MM.1S (cell line): ENCODE data around the gene NSD2.
"Not testable (repeated sequence)": the region's sequence is repeated elsewhere in the genome, so short reads cannot be mapped to it uniquely, and the experiment has no call there.

ENCODE experiments used
- DNase-seq: peaks from one replicate; pipeline ENCODE4 v3.0.0-alpha.2; 2015
- H2AFZ ChIP-seq: fragments of 300-600 bp; sonication (generic); 2 replicates; pipeline ENCODE4 v1.6.0; 2016; ENCODE audit warnings: antibody characterized with exemption, low read length
- H3F3A ChIP-seq: fragments of 300-600 bp; sonication (generic); 2 replicates; pipeline ENCODE4 v1.6.1; 2016; ENCODE audit warnings: mild to moderate bottlenecking, antibody characterized with exemption, low read length, moderate library complexity, mixed read lengths; ENCODE audit not compliant: insufficient read depth
- H3K27ac ChIP-seq: fragments of 300-600 bp; sonication (generic); 2 replicates; pipeline ENCODE4 v1.5.1; 2016; ENCODE audit warnings: mild to moderate bottlenecking, low read length
- H3K27me3 ChIP-seq: fragments of 300-600 bp; sonication (generic); replicated peaks from 2 replicates; pipeline ENCODE4 v1.6.0; 2016; ENCODE audit warnings: low read length; ENCODE audit not compliant: insufficient read depth
- H3K36me3 ChIP-seq: fragments of 300-600 bp; sonication (generic); replicated peaks from 2 replicates; pipeline ENCODE4 v1.6.1; 2016; ENCODE audit warnings: mild to moderate bottlenecking, low read length, mixed read lengths; ENCODE audit not compliant: insufficient read depth
- H3K4me1 ChIP-seq: fragments of 300-600 bp; sonication (generic); 2 replicates; pipeline ENCODE4 v1.6.1; 2016; ENCODE audit warnings: low read length, mixed read lengths
- H3K4me2 ChIP-seq: fragments of 300-600 bp; sonication (generic); 2 replicates; pipeline ENCODE4 v1.6.0; 2016; ENCODE audit warnings: low read depth, low read length
- H3K4me3 ChIP-seq: fragments of 300-600 bp; sonication (generic); 2 replicates; pipeline ENCODE4 v1.5.1; 2016; ENCODE audit warnings: low read length, mixed read lengths
- H3K79me2 ChIP-seq: fragments of 300-600 bp; sonication (generic); 2 replicates; pipeline ENCODE4 v1.6.1; 2016; ENCODE audit warnings: mixed run types, low read length, mixed read lengths
- H3K9ac ChIP-seq: fragments of 300-600 bp; sonication (generic); 2 replicates; pipeline ENCODE4 v1.6.1; 2016; ENCODE audit warnings: low read length, mixed read lengths
- H3K9me2 ChIP-seq: fragments of 300-600 bp; sonication (generic); replicated peaks from 2 replicates; pipeline ENCODE4 v1.6.1; 2016; ENCODE audit warnings: mild to moderate bottlenecking, low read length, mixed read lengths; ENCODE audit not compliant: insufficient read depth
- H3K9me3 ChIP-seq: fragments of 300-600 bp; sonication (generic); replicated peaks from 2 replicates; pipeline ENCODE4 v1.6.1; 2016; ENCODE audit warnings: mild to moderate bottlenecking, low read length, mixed read lengths; ENCODE audit not compliant: insufficient read depth
- H4K20me1 ChIP-seq: fragments of 300-600 bp; sonication (generic); 2 replicates; pipeline ENCODE4 v1.6.1; 2016; ENCODE audit warnings: mild to moderate bottlenecking, low read length, moderate library complexity, mixed read lengths; ENCODE audit not compliant: insufficient read depth
- EZH2 ChIP-seq: fragments of 300-600 bp; sonication (generic); optimal IDR thresholded peaks from 2 replicates; pipeline ENCODE3; 2017; ENCODE audit warnings: low read depth, mild to moderate bottlenecking, antibody characterized with exemption, low read length, mixed read lengths
- EZH2phosphoT487 ChIP-seq: fragments of 300-600 bp; sonication (generic); IDR thresholded peaks from 2 replicates; pipeline ENCODE4 v1.6.1; 2018; ENCODE audit warnings: antibody characterized with exemption, low read length
- TF ChIP-seq, protein P1 (sequence below): fragments of 300-600 bp; sonication (generic); IDR thresholded peaks from 2 replicates; pipeline ENCODE4 v1.5.1; 2016; ENCODE audit warnings: antibody characterized with exemption, low read length, mixed read lengths

NSD2 gene

DNA sequence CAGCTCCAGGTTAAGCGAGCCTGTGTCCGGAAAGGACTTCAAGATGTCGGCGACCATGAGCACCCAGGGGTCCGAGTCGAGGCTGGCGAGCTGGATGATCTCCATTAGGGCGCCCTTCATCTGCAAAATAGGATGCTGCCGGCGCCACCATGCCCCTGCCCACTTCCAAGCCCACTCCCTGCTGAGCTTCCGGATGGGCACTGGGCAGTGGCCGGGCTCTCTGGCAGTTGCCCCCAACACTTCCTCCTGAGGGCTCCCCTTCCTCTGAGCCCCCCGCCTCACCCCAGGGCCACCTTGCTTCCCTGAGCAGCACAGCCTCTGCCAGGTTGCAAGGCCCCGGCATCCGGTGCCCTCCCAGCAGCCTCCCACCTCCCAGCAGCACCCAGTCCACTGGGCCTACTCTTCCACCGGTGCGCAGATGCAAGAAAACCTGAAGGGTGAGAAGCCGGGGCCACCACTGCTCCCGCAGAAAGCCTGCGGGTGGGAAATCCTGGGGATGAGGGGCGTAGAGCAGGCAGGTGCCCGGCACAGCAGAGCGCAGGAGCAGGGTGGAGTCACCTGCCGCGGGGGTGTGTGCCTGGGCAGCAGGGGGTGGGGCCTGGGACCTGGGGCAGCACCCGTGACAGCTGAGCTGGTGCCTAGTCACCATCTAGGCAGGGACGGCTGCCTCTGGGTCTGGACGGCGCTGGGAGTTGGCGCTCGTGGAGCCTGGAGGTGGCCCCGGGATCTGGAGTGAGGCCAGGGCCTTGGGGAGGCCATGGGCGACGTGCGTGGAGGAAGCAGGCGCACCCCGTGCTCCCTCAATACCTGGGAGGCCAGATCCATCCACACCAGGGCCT, 120.6 kb downstream of the NSD2 start:
- Histone ChIP-seq H3K27me3 (no peaks in the 10 kb centered on the region), H3K4me2 (no peak overlapping the region), H4K20me1 (no peaks in the 10 kb centered on the region), H3K4me1 (no peaks in the 10 kb centered on the region), H3K9me2 (no peaks in the 10 kb centered on the region), H3K4me3 (no peak overlapping the region), H3K9me3 (no peaks in the 10 kb centered on the region), H2AFZ (no peak overlapping the region), H3K27ac (no peak overlapping the region), H3K9ac (no peak overlapping the region), H3F3A (no peaks in the 10 kb centered on the region), H3K36me3 (no peaks in the 10 kb centered on the region), H3K79me2 (peaks cover 66% of the 10 kb centered on the region)
- DNase-seq, result no peak
- TF ChIP-seq EZH2, result no peak
- TF ChIP-seq, protein P1, sequence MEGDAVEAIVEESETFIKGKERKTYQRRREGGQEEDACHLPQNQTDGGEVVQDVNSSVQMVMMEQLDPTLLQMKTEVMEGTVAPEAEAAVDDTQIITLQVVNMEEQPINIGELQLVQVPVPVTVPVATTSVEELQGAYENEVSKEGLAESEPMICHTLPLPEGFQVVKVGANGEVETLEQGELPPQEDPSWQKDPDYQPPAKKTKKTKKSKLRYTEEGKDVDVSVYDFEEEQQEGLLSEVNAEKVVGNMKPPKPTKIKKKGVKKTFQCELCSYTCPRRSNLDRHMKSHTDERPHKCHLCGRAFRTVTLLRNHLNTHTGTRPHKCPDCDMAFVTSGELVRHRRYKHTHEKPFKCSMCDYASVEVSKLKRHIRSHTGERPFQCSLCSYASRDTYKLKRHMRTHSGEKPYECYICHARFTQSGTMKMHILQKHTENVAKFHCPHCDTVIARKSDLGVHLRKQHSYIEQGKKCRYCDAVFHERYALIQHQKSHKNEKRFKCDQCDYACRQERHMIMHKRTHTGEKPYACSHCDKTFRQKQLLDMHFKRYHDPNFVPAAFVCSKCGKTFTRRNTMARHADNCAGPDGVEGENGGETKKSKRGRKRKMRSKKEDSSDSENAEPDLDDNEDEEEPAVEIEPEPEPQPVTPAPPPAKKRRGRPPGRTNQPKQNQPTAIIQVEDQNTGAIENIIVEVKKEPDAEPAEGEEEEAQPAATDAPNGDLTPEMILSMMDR, result no peak
- TF ChIP-seq EZH2phosphoT487, result no peak

DNA sequence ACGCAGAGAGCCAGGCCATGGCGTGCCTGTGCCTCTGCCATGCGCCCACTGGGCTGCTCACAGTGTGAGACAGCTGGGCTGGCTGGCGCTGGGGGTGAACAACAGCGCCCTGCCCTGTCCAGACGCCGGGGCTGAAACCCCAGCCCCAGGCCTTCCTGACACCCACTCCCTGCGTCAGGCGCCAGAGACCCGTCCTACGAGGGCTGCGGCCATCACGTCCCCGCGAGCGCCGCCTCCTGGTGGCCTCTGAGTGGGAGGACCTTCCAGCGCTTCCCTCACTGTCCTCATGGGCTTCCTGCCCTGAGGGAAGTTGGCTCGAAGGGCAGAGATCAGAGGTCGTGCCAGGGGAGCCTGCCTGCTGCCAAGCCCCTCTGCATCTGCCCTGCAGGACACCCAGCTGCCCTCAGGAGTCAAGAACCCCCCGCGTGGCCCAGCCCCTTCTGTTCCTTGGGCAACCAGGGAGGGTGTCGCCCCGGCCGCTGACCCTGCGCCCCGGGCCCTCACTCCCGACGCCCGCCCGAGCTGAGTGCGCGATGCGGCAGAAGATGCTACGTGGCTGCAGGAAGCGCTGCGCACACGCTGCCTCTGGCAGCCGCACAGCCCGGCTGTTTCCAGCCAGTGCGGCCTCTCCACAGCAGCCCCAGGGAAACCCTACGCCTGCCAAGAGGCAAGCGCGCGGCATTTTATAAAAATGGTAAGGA, 121.4 kb downstream of the NSD2 start:
- no peak overlapping the region for H3K4me2 ChIP-seq
- H3K4me1 ChIP-seq, result no peaks in the 10 kb centered on the region
- H3K9ac ChIP-seq, result no peak overlapping the region
- peaks cover 74% of the 10 kb centered on the region for H3K79me2 ChIP-seq
- H3K27me3 ChIP-seq, result no peaks in the 10 kb centered on the region
- TF ChIP-seq, protein P1, result no peak
- TF ChIP-seq EZH2phosphoT487 (no peak), EZH2 (no peak)
- no peaks in the 10 kb centered on the region for H3K36me3 ChIP-seq
- no peak overlapping the region for H2AFZ ChIP-seq
- H3F3A ChIP-seq, result no peaks in the 10 kb centered on the region
- no peak overlapping the region for H3K27ac ChIP-seq
- DNase-seq, result no peak
- no peaks in the 10 kb centered on the region for H3K9me2 ChIP-seq
- H3K9me3 ChIP-seq, result no peaks in the 10 kb centered on the region
- H3K4me3 ChIP-seq, result no peak overlapping the region
- H4K20me1 ChIP-seq, result no peaks in the 10 kb centered on the region

DNA sequence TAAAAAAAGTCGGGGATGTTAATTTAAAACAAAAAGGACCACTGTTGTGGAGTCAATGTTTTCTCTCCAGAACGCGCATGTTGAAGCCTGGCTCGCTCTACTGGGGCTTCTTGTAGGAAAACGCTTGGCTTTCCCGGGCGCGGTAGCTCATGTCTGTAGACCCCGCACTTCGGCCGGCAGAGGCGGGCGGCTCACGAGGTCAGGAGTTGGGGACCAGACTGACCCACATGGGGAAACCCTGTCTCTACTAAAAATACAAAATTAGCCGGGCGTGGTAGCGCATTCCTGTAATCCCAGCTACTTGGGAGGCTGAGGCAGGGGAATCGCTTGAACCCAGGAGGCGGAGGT, 122.0 kb downstream of the NSD2 start:
- Histone ChIP-seq H3K4me3 (no peak overlapping the region), H3K27me3 (no peaks in the 10 kb centered on the region), H3K9ac (no peak overlapping the region), H3K27ac (no peak overlapping the region), H3K4me1 (no peaks in the 10 kb centered on the region), H2AFZ (no peak overlapping the region), H3K79me2 (peaks cover 79% of the 10 kb centered on the region), H3K9me2 (no peaks in the 10 kb centered on the region), H3F3A (no peaks in the 10 kb centered on the region), H3K9me3 (no peaks in the 10 kb centered on the region), H3K4me2 (no peak overlapping the region), H4K20me1 (no peaks in the 10 kb centered on the region), H3K36me3 (no peaks in the 10 kb centered on the region)
- DNase-seq, result peak; percentile 3
- TF ChIP-seq EZH2phosphoT487, result no peak
- TF ChIP-seq, protein P1, result no peak
- no peak for TF ChIP-seq EZH2

GRCh38 chr4:1993718-1994516, 122.7 kb downstream of the NSD2 start:
- peaks cover 87% of the 10 kb centered on the region for H3K79me2 ChIP-seq
- H3K4me2 ChIP-seq, H3K27me3 ChIP-seq, H3K27ac ChIP-seq, H3F3A ChIP-seq, H3K4me1 ChIP-seq, H3K9me2 ChIP-seq, DNase-seq, H2AFZ ChIP-seq, H4K20me1 ChIP-seq, H3K9me3 ChIP-seq, H3K9ac ChIP-seq, H3K36me3 ChIP-seq, H3K4me3 ChIP-seq: not testable (repeated sequence)
